Measurements from ENCODE around the gene KNL1. TPM values are rescaled to one million over a fixed set of nuclear protein-coding genes. Genes with fewer than 3 reads are reported as not detected.
"Not testable (repeated sequence)": the region's sequence is repeated elsewhere in the genome, so short reads cannot be mapped to it uniquely, and the experiment has no call there.

KNL1 gene
- polyA plus RNA-seq, 1 donor, result 7.5 TPM

DNA sequence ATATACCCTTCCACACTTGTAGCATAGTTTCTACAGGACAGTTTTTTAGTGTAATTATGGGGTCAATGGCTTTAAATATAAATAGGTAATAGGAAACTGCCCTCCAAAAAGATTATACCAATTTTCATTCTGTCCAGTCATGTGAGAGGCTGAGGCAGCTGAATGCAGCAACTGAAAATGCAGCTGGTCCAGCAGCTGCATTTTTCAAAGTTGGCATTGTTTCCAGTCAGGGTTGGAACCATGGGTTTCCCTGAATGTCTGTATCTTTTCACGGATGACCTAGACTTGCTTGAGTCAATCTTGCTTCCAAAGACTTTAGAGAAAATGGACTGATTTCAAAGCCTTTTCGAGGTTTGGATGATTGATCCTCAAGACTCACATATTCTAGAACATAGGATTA, 9.9 kb upstream of the KNL1 start:
- no peak for DNase-seq (ENCODE audit: low read depth)

DNA sequence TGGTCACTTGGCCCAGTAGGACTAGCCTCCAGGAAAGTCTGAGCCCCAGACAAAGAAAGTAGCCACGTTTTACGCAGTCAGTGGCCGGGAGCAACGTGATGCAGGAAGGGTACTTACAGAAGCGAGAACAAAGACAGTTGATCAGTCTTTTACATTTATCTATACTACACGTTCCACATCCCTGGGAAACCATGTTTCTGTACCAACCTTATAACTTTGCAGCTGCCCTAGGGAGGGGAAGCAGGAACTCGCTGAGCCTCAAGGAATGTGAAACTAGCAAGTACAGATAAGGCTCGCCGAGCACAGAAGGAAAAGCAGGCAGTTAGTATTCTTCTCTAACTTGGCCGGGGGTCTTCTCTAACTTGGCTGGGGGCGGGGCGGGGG, 3.4 kb upstream of the KNL1 start:
- no peak for DNase-seq (ENCODE audit: low read depth)

DNA sequence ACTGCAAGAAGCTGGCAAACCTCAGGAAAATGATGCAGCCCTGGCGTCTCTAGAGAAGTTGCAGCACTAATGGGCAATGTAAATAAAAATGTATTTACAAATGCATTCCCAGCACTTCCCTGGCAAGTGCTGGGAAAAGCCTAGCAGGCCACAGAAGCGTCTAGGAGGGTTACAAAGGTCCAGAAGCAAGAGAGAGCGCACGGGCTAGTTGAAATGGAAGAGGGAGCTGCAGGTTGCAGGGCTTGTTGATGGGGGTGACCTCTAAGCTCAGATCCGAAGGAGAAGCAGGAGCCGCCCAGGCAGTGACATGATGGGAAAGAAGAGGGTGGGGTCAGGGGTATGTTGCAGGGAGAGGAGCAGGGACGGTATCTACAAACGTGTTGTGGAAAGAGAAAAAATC, 2.7 kb upstream of the KNL1 start:
- no peak for DNase-seq (ENCODE audit: low read depth)

DNA sequence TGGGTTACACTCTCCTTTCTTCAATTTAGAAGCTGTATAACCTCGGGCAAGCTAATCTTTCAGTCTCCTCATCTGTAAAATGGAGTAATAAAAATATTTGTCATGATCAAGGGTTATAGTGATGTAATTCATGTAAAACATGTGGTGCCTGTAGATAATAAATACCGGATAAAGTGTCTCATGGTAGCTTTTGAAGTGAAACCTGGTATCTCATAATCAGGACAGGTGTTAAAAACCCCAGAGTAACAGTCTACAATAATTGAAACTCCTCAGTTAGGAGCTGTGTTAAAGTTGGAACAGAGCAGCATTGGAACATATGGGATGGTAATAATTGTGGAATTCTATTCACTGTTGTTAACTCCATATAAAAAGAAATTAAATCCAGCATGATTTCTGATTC, 884 bp upstream of the KNL1 start:
- no peak for DNase-seq (ENCODE audit: low read depth)

DNA sequence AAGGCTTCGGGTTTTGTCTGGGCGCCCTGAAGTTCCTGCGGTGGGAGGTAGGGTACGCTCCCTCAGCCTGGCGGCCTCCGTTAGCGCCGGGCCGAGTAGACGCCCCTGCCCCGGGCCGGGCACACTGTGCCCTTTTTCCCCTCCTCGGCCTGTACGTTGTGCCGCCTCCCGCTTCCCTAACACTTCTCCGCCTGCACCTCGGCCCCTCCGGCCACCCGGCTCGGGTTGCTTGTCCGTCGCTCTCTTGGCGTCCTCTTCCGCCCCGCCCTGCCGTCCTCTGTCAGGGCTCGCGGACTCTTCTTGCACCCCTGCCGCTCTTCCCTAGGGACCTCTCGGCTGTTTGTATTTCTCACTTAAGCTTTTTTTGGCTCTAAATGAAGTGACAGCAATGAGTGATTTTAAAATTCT, 384 bp downstream of the KNL1 start:
- no peak for DNase-seq (ENCODE audit: low read depth)

DNA sequence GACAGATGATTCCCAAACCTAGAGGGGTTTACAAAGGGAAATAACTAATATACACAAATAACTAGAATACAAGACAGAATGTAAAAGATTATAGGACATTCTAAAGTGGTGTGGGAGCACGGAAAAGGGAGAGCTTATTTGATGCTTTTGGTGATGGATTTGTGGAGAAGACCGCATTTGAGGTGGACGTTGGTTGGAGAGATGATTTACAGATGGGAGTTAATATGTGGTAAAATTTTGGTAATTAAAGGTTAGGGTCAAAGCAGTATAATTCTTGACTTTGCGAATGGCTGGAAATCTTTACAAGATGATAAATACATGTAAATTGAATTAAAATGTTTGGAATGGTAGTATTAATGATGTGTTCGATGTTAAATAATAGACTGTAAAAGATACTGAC, 1.2 kb downstream of the KNL1 start:
- DNase-seq (ENCODE audit: low read depth), result no peak

DNA sequence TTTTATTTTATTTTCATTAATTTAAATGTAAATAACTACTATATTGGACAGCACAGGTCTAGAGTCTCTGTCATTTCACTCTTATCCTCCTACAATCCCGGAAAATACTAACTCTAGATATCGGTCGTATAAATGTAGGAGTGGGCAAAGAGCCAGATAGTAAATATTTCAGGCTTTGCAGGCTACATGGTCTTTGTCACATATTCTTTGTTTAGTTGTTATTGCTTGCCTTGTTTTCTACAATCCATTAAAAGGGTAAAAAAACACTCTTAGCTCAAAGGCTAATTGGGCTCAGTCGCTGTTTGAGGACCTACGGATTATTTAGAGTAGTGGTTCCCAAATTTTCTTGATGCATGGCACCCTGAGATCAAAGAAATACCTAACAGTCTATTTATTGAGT, 1.7 kb downstream of the KNL1 start:
- no peak for DNase-seq (ENCODE audit: low read depth)

DNA sequence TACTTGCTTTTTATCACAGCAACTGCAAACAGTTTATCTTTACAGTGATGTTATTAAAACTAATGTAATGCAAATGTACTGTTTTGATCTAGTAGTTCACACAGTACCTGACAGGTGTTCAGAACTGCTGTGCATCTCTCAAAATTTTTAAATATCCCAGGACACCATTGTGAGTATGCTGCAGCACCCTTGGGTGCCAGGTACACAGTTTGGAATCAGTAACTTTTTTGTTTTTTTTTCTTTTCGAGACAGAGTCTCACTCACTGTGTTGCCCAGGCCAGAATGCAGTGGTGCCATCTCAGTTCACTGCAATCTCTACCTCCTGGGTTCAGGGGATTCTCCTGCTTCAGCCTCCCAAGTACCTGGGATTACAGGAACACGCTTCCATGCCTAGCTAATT, 3.0 kb downstream of the KNL1 start:
- DNase-seq (ENCODE audit: low read depth), result no peak

DNA sequence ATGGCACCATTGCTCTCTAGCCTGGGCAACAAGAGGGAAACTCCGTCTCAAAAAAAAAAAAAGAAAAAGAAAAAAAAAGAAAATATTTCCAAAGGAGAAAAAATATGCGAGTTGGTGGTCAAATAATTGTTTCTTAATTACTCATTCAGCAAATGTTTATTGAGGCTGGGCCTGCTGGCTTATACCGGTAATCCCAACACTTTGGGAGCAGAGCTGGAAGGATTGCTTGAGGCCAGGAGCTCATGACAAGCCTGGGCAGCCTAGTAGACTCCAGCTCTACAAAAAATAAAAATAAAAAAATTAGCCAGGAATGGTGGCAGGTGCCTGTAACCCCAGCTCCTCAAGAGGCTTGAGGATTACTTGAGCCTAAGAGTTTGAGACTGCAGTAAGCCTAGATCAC, 4.1 kb downstream of the KNL1 start:
- no peak for DNase-seq (ENCODE audit: low read depth)

DNA sequence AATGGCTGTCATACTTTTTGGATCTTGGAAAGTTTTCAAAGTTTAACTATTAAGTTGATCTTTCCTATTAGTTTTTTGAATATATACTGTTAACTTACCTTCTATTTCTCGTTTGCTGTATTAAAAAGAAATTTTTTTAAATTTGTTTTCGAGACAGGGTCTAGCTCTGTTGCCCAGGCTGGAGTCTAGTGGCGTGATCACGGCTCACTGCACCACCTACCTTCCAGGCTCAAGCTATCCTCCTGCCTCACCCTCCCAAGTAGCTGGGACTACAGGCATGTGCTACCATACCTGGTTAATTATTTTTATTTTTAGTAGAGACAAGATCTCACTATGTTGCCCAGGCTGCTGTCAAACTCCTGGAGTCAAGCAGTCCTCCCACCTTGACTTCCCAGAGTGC, 4.6 kb downstream of the KNL1 start:
- DNase-seq (ENCODE audit: low read depth), result no peak

DNA sequence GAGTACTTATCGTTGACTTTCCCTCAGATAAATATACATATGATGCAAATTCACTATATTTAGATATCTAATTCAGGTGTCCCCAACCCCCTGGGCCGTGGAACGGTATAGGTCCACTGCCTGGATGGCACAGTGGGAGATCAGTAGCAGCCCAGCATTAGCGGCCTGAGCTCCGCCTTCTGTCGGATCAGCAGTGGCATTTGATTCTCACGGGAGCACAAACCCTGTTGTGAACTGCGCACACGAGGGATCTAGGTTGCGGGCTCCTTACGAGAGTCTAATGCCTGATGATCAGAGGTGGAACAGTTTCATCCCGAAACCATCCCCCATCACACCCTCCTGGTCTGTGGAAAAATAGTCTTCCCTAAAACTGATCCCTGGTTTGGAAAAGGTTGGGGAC, 6.9 kb downstream of the KNL1 start:
- DNase-seq (ENCODE audit: low read depth), result no peak

DNA sequence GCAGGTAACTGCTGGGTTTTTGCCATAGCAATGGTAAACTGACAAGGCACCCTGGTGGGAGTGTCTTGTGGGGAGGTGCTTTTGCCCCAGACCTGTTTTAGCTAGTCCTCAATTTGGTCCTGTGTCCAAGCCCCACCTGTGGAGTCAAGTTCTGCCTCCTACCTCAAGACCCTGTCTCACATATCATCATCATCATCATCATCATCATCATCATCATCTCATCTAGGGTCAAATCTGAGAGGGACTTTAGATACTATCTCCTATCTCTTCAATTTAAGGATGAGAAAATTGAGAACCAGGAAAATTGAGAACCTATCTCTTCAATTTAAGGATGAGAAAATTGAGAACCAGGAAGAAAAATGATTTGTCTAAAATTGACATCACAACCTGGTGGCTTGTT, 9.9 kb downstream of the KNL1 start:
- DNase-seq (ENCODE audit: low read depth), result no peak

DNA sequence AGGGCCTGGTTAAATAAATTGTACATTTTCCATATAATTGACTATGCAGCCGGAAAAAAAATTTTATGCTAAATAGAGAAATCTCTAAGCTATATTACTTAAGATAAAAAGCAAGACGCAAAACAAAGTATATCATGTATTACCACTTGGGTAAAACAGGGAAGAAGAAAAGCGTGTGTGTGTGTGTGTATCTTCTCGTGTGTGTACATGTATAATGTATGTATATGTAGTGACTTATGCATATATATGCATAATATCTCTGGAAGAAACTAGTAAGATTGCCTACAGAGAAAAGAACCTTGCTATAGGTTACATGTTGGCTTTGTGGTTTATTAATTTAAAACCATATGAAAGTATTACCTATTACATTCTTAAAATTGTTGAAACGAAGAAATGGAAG, 19.0 kb downstream of the KNL1 start:
- DNase-seq (ENCODE audit: low read depth), result no peak

DNA sequence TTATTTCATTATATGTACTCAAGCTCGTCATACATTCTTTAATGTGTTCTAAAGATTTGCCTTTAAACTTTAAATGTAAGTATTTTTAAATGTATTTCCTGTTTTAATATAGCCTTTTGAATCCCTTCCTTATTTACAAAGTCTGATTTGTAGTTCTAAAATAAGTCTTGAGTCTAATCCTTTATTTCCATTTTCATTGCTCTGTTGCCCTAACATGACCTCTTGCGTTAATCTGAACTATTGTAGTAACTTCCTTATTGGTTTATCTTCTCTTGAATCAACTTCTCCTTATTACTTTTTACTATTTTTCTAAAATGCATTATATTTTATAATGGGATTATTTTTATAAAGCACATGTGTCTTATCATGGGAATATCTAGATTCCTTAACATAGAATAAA, 24.0 kb downstream of the KNL1 start:
- no peak for DNase-seq (ENCODE audit: low read depth)

DNA sequence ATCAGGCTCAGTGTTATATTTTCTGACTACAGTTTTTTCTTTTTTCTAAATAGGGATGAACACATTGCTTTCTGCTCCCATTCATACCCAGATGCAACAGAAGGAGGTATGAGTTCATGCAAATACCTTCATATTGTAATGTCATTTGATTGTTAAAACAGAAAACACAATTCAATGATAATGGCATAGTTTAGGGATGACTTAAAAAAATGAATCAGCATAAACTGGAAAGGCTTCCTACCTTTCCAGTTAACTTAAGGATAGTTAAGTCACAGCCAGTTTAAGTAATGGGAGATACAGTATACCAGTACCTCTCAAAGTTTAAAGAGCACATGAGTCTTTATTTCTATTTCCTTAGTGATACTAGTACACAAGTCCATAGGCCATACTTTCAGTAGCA, 24.9 kb downstream of the KNL1 start:
- no peak for DNase-seq (ENCODE audit: low read depth)

DNA sequence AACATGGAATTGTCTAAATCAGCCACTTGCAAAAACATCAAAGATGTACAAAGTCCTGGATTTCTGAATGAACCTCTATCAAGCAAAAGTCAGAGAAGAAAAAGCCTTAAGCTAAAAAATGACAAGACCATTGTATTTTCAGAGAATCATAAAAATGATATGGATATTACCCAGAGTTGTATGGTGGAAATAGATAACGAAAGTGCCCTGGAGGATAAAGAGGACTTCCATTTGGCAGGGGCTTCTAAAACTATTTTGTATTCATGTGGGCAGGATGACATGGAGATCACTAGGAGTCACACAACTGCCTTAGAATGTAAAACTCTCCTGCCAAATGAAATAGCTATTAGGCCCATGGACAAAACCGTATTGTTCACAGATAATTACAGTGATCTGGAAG, 29.3 kb downstream of the KNL1 start:
- DNase-seq (ENCODE audit: low read depth), result no peak

DNA sequence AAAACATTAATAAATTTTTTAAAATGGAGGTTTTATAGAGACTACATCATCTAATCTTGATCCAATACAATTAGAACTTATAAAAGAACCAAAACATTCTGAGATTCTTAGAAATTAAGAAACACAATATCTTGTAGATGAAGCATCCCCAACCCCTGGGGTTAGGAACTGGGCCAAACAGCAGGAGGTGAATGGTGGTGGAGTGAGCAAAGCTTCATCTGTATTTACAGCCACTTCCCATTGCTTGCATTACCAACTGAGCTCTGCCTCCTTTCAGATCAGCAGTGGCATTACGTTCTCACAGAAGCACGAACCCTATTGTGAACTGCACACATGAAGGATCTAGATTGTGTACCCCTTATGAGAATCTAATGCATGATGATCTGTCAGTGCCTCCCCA, 36.3 kb downstream of the KNL1 start:
- no peak for DNase-seq (ENCODE audit: low read depth)

DNA sequence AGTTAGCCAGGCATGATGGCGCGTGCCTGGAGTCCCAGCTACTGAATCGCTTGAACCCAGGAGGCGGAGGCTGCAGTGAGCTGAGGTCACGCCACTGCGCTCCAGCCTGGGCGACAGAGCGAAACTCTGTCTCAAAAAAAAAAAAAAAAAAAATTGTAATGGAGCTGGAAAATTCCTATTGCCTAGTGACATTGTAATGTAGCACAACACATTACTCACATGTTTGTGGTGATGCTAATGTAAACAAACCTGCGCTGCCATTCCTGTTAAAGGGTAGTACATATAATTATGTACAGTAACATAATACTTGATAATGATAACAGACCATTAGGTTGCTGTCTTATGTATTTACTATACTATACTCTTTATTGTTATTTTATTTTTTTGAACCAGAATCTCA, 39.1 kb downstream of the KNL1 start:
- DNase-seq (ENCODE audit: low read depth), result no peak

DNA sequence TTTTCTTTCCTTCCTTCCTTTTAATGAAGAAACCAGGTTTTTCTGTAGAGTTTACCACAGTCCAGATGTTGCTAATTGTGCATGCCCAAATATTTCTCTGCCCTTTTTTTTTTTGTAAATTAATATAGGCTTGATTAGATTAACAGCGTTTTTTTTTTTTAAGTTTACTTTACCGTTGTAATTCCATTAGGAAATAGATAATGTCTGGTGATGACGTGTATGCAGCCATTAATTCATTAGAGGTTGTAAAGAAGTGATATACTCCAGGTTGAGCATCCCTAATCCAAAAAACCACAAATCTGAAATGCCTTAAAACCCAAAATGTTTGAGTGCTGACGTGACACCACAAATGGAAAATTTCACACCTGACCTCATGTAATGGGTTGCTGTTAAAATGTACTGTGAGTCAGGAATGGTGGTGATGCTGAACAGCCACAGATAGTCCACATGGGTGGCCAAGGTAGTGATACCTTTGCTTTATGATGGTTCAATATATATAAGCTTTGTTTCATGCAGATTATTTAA, 43.2 kb downstream of the KNL1 start:
- no peak for DNase-seq (ENCODE audit: low read depth)

DNA sequence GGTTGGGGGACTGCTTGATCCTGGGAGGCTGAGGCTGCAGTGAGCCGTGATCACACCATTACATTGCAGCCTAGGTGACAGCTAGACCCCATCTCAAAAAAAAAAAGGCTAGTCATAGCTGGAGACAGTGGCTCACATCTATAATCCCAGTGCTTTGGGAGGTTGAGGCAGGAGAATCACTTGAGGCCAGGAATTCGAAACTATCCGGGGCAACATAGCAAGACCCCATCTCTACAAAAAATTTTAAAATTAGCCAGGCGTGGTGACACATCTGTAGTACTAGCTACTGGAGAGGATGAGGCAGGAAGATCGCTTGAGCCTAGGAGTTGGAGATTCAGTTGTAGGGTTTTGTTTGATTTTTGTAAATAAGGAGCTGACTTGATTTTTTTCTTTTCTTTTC, 45.6 kb downstream of the KNL1 start:
- DNase-seq (ENCODE audit: low read depth), result no peak

DNA sequence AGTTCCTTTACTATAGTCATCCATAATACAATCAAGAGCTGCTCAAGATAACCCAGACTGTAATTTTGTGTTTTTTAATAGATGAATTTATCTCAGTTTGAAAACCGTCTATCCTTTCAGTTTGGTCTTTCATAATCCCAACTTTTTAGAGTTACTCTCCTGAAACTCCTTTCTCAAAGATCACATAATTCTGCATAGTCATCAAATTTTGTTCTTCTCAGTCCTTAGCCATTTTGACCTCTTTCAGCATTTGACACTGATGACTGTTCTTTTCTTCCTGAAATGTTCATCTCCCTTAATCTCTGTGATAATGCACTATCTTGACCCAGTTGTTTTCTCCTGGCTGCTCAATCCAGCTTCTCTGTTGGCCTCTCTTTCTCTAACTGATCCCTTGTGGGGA, 53.5 kb downstream of the KNL1 start:
- no peak for DNase-seq (ENCODE audit: low read depth)

DNA sequence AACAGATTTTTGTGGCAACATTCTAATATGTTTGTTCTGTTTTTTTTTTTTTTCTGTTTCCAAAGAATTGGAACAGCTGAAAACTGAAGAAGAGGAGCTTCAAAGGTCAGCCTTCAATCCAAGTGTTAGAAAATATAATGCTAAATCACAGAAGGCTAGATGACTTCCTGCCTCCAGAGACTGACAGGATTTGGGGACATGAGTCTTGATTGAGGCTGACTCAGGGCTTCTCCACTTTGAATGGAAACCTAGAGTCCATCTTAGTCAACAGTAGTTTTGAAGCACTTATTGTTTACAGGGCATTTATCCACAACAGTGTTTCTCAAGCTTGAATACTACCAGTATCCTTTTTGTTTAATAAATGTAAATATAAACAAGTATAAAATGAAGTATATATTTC, 56.4 kb downstream of the KNL1 start:
- no peak for DNase-seq (ENCODE audit: low read depth)

DNA sequence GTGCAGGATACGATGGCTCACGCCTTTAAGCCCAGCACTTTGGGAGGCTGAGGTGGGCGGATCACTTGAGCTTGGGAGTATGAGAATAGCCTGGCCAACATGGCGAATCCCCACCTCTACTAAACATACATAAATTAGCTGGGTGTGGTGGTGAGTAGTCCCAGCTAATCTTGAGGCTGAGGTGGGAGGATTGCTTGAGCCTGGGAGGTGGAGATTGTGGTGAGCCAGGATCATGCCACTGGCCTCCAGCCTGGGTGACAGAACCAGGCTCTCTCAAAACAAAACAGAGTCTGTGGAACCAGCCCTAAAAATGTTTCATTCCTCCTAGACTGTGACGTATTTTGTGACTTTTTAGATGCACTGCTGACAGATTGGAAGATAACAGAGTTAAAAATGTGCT, 66.6 kb downstream of the KNL1 start:
- DNase-seq (ENCODE audit: low read depth), result no peak

DNA sequence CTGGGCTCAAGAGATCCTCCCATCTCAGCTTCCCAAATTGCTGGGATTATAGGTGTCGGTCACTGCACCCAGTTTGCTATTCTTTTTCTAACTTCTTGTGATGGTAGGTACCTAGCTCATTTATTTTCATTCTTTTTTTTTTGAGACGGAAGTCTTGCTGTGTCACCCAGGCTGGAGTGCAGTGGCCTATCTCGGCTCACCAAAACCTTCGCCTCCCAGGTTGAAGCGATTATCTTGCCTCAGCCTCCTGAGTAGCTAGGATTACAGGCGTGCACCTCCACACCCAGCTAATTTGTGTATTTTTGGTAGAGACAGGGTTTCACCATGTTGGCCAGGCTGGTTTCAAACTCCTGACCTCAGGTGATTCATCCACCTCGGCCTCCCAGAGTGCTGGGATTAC, 70.9 kb downstream of the KNL1 start:
- DNase-seq (ENCODE audit: low read depth), result no peak

DNA sequence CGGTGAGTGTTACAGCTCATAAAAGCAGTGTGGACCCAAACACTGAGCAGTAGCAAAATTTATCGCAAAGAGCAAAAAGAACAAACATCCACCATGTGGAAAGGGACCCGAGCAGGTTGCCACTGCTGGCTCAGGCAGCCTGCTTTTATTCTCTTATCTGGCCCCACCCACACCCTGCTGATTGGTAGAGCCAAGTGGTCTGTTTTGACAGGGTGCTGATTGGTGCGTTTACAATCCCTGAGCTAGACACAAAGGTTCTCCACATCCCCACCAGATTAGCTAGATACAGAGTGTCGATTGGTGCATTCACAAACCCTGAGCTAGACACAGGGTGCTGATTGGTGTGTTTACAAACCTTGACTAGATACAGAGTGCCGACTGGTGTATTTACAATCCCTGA, 82.2 kb downstream of the KNL1 start:
- DNase-seq (ENCODE audit: low read depth), result not testable (repeated sequence)
